ENCODE data around the gene VAMP1.

Gene VAMP1

DNA sequence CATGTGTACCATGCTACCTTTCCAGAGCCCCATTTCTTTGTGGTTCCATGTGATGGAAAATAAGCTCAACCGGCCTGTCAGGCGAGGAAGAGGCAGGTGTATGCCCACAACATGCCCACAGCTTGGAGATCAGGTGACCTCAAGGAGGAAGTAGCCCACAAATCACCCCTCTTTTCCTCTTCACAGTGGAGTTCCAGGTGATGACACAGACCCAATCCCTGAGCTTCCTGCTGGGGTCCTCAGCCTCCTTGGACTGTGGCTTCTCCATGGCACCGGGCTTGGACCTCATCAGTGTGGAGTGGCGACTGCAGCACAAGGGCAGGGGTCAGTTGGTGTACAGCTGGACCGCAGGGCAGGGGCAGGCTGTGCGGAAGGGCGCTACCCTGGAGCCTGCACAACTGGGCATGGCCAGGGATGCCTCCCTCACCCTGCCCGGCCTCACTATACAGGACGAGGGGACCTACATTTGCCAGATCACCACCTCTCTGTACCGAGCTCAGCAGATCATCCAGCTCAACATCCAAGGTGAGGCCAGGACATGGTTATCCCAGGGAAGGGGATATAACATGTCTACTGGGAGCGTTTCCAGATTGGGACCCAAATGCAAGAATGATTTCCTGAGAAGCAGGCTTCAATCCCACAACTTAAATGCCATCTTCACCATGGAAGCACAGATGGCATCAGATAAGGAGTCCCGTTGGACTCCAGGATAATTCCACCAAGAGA, 13.1 kb downstream of the VAMP1 start:
- no peak for DNase-seq (ENCODE audit: low read depth)
- TF ChIP-seq, protein P1, sequence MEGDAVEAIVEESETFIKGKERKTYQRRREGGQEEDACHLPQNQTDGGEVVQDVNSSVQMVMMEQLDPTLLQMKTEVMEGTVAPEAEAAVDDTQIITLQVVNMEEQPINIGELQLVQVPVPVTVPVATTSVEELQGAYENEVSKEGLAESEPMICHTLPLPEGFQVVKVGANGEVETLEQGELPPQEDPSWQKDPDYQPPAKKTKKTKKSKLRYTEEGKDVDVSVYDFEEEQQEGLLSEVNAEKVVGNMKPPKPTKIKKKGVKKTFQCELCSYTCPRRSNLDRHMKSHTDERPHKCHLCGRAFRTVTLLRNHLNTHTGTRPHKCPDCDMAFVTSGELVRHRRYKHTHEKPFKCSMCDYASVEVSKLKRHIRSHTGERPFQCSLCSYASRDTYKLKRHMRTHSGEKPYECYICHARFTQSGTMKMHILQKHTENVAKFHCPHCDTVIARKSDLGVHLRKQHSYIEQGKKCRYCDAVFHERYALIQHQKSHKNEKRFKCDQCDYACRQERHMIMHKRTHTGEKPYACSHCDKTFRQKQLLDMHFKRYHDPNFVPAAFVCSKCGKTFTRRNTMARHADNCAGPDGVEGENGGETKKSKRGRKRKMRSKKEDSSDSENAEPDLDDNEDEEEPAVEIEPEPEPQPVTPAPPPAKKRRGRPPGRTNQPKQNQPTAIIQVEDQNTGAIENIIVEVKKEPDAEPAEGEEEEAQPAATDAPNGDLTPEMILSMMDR (IDR thresholded peaks at IDR 0.05; ENCODE audit: insufficient read depth, low read depth, low read length, missing control alignments), result no peak
- H3K4me3 ChIP-seq (ENCODE audit: low read length), result no peak overlapping the region

DNA sequence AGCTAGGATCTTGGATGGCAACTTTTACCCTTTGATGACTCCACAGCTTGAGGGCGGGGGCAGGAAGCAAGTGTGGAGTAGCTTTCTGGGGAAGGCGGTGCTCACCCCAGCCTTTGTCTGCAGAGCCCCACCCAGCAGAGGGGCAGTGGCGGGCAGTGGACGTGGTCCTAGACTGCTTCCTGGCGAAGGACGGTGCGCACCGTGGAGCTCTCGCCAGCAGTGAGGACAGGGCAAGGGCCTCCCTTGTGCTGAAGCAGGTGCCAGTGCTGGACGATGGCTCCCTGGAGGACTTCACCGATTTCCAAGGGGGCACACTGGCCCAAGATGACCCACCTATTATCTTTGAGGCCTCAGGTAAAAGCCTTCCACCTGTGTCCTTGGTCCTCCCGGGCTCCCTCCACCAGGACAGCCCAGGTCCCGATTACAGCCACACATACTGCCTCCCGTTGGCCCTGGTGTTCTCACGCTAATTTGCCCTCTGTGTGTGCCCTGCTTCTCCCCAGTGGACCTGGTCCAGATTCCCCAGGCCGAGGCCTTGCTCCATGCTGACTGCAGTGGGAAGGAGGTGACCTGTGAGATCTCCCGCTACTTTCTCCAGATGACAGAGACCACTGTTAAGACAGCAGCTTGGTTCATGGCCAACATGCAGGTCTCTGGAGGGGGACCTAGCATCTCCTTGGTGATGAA, 17.4 kb downstream of the VAMP1 start:
- peak; percentile 14 for DNase-seq (ENCODE audit: low read depth)
- peak overlapping the region; percentile 61 for H3K4me3 ChIP-seq (ENCODE audit: low read length)

DNA sequence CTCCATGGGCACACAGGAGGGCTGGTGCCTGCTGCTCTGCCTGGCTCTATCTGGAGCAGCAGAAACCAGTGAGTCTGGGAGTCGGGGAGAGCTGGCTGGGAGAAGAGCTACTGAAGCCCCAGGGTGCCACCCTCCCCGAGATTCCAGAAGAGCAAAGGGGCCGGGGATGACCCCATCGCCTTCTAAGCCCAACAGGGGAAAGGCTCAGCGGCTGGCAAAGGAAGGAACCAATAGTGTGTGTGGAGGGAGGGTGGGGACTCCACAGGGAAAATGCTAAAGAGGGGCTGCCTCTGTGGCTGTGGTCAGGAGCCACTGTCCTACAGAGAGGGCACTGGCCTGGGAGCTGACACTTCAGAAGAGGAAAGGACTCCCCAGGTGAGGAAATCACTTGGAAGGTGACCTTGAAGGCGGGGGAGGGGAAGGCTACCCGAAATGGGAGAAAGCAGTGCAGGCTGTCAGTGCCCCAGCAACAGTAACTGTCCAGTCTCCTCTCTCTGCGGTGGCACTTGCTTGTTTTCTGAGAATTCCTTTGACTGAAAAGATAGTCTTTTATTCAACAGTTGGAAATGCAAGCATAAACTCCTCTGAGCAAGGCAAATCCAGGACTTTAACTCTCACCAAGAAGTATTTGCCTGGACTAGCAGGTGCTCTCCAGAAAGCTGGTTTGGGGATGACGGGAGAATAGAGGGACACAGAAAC, 18.1 kb downstream of the VAMP1 start:
- DNase-seq (ENCODE audit: low read depth), result no peak
- peak overlapping the region; percentile 61 for H3K4me3 ChIP-seq (ENCODE audit: low read length)
- TF ChIP-seq, protein P1 (IDR thresholded peaks at IDR 0.05; ENCODE audit: insufficient read depth, low read depth, low read length, missing control alignments), result no peak

More for the DNA sequence above, 17.4 kb downstream of the VAMP1 start:
- TF ChIP-seq, protein P1 (IDR thresholded peaks at IDR 0.05; ENCODE audit: insufficient read depth, low read depth, low read length, missing control alignments), result no peak

DNA sequence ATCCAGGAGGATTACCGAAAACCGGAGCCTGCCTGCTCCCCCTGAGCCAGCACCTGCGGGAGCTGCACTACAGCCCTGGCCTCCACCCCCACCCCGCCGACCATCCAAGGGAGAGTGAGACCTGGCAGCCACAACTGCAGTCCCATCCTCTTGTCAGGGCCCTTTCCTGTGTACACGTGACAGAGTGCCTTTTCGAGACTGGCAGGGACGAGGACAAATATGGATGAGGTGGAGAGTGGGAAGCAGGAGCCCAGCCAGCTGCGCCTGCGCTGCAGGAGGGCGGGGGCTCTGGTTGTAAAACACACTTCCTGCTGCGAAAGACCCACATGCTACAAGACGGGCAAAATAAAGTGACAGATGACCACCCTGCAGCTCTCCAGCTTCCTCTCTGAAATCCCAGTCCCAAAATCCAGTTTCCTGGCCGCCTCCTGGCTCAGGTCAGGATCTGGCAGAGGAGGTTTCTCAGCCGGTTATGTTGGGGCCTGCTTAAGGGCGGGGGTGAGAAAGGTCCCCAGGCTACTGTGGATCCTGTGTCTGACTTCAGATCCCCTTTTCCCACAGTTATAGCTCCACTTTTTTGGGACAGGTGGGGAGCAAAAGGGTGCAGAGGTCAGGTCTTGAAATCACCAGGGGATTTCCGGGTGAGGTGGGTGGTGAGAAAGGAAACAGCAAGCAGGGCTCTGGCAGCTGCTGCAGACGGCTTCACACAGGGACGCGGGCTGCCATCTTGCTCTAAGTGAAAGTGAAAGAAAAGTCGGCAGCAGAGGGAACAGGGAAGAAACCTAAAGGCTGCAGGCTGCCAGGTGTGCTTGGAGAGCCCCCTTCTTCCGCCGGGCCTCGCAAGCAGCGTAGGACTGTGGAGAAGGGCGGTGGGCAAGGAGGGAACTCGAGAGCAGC, 18.9 kb downstream of the VAMP1 start, which contains the start of gene TAPBPL:
Gene TAPBPL (plus strand): TSS at position 695 of the 897 bp plus-strand sequence. CDS start 207 bp downstream, outside the sequence.
- peak within 1 kb of the TSS; percentile 61 for H3K4me3 ChIP-seq (ENCODE audit: low read length)
- TF ChIP-seq, protein P1 (IDR thresholded peaks at IDR 0.05; ENCODE audit: insufficient read depth, low read depth, low read length, missing control alignments), result no peak
- DNase-seq (ENCODE audit: low read depth), result peak; percentile 71

DNA sequence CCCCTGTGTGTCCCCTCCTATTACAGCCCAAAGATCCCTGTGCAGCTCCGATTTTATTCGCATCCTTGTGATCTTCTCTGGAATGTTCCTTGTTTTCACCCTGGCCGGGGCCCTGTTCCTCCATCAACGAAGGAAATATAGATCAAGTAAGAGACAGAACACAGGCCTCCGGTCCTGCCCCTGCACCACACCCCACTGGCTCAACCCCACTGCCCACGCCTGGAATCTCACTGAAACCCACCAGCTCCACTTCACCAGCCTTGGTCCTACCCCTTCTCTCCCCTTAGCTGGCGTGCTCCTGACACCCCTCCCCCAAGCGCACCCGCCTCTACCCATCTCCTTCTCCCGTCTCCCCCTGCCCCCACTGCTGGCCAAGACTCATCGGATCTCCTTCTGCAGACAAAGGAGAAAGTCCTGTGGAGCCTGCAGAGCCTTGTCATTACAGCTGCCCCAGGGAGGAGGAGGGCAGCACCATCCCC, 19.6 kb downstream of the VAMP1 start:
- H3K4me3 ChIP-seq (ENCODE audit: low read length), result peak overlapping the region; percentile 61
- TF ChIP-seq, protein P1 (IDR thresholded peaks at IDR 0.05; ENCODE audit: insufficient read depth, low read depth, low read length, missing control alignments), result no peak
- no peak for DNase-seq (ENCODE audit: low read depth)

Data from epithelial cell of esophagus (primary cell).